ENCODE data around the gene FARS2.

- TF ChIP-seq LEF1 (IDR thresholded peaks at IDR 0.05; ENCODE audit: borderline replicate concordance): no peak
- no peak for TF ChIP-seq BHLHE40 (IDR thresholded peaks at IDR 0.05; ENCODE audit: borderline replicate concordance)
- no peak for TF ChIP-seq FOXA1 (IDR thresholded peaks at IDR 0.05)
- no peak for TF ChIP-seq SP1 (IDR thresholded peaks at IDR 0.05)
- TF ChIP-seq FOXM1 (IDR thresholded peaks at IDR 0.05; ENCODE audit: borderline replicate concordance): no peak
- TF ChIP-seq SUZ12 (IDR thresholded peaks at IDR 0.05): no peak
- no peak for TF ChIP-seq ELF4 (IDR thresholded peaks at IDR 0.05)
Observed at GRCh38 chr6:5570641-5571040, 309.3 kb downstream of the FARS2 start.
